Ovary (tissue), 3 donors: Measurements from ENCODE around the gene ABHD17A.
"Not testable (repeated sequence)": the region's sequence is repeated elsewhere in the genome, so short reads cannot be mapped to it uniquely, and the experiment has no call there.

Experiments
- EP300 ChIP-seq: sonication (generic); formaldehyde crosslinking; IDR thresholded peaks from one replicate; pipeline ENCODE4 v1.6.1; 2017; ENCODE audit warnings: antibody characterized with exemption
- POLR2A ChIP-seq: fragments of 450-650 bp; IDR thresholded peaks from one replicate; pipeline ENCODE4 v1.6.1; 2017; ENCODE audit warnings: antibody characterized with exemption, mild to moderate bottlenecking, moderate library complexity
- TF ChIP-seq, protein P1 (sequence below), 3 donors: fragments of 450-650 bp in 2 of 3; fragments of 200-600 bp in 1 of 3; IDR thresholded peaks; one replicate each; pipeline versions ENCODE4 v1.5.1 to v1.8.0; 2016 to 2022; ENCODE audit warnings: antibody characterized with exemption in 3 of 3, mild to moderate bottlenecking in 1 of 3
- donor health status: DM: no; HTN: no; CAD: no.

DNA sequence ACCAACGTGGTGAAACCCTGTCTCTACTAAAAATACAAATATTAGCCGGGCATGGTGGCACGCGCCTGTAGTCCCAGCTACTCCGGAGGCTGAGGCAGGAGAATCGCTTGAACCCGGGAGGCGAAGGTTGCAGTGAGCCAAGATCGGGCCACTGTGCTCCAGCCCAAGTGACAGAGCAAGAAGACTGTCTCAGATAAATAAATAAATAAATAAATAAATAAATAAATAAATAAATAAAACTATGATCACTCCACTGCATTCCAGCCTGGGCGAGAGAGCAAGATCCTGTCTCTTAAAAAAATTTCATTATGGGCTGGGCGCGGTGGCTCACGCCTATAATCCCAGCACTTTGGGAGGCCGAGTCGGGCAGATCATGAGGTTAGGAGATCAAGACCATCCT lies 1.1 kb upstream of the ABHD17A start:
- not testable (repeated sequence) for TF ChIP-seq EP300, POLR2A
- TF ChIP-seq, protein P1, sequence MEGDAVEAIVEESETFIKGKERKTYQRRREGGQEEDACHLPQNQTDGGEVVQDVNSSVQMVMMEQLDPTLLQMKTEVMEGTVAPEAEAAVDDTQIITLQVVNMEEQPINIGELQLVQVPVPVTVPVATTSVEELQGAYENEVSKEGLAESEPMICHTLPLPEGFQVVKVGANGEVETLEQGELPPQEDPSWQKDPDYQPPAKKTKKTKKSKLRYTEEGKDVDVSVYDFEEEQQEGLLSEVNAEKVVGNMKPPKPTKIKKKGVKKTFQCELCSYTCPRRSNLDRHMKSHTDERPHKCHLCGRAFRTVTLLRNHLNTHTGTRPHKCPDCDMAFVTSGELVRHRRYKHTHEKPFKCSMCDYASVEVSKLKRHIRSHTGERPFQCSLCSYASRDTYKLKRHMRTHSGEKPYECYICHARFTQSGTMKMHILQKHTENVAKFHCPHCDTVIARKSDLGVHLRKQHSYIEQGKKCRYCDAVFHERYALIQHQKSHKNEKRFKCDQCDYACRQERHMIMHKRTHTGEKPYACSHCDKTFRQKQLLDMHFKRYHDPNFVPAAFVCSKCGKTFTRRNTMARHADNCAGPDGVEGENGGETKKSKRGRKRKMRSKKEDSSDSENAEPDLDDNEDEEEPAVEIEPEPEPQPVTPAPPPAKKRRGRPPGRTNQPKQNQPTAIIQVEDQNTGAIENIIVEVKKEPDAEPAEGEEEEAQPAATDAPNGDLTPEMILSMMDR (IDR thresholded peaks at IDR 0.05): not testable (repeated sequence)
